ENCODE measurements around the gene RAD51B.
"Not testable (repeated sequence)": the region's sequence is repeated elsewhere in the genome, so short reads cannot be mapped to it uniquely, and the experiment has no call there.

The RAD51B gene

DNA sequence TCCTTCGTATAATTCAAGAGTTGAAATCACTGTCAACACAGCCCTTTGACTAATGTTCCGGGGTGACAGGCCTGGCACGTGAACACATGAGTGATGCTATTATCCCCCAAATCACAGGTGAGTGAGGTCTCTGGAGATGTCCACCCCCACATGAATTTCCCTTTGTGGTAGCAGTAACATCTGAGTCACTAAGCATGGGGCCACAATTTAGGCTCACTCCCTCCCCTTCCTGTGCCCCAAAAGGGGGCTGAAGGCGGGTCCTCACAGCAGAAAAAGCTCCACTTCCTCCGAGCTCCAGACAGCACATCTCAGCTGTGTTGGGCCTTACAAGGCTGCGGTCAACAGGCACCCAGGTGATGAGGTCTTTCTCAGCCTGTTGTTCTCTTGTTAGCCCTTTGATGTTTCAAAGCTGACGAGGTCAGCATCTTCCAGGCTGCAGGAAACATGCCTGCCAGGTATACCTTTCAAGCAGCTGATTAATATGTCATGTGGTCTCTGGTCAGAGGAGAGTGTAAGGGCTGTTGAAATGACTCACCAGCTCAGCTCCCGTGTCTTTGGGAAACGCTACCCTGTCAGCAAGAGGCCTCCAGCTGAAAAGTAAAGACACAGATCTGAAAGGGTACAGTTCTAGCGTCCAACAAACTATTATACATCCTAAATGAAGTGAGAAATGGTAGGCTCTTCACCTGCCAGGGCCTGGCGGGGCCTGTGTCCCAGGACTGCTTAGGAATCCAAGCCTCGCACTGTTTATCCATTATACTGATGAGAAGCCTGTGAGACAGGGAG, 866.0 kb downstream of the RAD51B start:
- peak; percentile 74 for DNase-seq

DNA sequence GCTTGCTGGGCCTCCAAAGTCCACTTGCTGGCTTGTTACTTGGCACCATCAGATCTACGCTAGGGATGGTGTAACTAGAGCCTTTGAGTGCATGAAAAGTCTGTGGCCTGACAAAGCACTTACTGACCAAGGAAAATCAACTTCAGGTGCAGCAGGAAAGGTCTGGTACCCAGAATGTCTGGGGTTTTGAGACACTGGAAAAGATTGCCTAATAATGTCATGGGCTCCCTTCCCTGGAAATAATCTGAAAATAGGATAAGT, 866.6 kb downstream of the RAD51B start:
- no peak for DNase-seq

DNA sequence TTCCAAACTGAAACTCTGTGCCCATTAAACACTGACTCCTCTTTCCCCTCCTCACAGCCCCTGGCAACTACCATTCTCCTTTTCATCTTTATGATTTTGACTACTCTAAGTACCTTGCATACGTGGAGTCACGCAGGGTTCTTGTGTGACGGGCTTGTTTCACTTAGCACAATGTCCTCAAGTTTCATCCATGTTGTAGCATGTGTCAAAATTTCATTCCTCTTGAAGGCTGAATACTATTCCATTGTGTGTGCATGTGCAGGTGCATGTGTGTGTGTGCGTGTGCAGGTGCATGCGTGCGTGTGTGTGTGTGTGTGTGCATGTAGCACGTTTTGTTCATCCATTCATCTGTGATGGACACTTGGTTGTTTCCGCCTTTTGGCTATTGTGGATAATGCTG, 867.1 kb downstream of the RAD51B start:
- no peak for DNase-seq

DNA sequence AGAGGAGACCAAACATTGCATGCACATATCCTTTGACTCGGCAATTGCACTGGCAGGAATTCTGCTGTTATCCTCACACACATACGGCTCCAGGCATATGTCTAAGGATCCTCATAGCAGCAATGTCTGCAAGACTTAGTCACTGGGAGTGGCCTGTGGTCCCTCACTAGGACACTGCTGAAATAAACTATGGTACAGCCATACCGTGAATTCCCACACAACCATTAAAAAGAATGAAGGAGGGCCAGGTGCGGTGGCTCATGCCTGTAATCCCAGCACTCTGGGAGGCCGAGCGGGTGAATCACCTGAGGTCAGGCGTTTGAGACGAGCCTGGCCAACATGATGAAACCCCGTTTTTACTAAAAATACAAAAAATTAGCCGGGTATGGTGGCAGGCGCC, 868.2 kb downstream of the RAD51B start:
- no peak for DNase-seq

DNA sequence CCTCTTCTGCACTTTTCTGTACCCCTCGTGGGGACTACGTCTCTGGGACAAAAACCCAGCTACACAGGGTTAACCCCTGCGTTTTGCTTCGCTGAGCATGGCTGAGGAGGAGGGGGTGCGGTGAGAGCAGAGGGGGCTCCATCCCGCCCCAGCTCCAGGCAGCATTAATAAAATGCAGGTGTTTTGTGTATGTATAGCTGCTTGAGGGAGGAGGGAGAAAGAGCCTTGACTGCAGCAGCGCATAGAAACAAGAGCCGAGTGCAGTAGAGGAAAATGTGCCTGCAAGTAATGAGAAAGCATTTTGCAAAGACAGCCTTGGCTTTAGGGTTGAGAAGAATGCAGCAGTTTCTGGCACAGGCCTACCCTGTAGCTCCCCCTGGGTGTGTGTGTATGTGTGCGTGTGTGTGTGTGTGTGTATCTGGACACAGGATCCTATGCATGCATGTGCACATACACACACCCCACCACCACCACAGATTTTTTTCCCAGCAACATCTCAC, 869.3 kb downstream of the RAD51B start:
- peak; percentile 84 for DNase-seq

DNA sequence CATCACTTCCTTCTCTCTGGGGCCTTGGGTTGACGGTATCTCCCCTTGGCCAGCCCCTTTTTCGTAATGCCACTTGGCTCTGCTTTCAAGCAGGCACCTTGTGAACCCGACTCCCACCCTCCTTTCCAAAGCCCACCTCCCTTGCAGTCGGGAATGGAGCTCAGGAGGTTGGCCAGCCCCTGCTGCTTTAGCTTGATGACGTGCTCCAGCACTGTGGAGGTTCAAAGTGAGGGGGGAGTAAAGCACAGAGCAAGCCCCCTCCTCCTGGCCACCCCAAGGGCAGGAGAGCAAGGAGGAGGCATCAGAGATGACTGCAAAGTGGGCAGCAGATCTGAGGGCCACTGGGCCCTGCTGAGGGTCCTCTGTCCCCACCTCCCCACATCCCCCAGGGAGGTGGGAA, 869.9 kb downstream of the RAD51B start:
- DNase-seq: no peak

DNA sequence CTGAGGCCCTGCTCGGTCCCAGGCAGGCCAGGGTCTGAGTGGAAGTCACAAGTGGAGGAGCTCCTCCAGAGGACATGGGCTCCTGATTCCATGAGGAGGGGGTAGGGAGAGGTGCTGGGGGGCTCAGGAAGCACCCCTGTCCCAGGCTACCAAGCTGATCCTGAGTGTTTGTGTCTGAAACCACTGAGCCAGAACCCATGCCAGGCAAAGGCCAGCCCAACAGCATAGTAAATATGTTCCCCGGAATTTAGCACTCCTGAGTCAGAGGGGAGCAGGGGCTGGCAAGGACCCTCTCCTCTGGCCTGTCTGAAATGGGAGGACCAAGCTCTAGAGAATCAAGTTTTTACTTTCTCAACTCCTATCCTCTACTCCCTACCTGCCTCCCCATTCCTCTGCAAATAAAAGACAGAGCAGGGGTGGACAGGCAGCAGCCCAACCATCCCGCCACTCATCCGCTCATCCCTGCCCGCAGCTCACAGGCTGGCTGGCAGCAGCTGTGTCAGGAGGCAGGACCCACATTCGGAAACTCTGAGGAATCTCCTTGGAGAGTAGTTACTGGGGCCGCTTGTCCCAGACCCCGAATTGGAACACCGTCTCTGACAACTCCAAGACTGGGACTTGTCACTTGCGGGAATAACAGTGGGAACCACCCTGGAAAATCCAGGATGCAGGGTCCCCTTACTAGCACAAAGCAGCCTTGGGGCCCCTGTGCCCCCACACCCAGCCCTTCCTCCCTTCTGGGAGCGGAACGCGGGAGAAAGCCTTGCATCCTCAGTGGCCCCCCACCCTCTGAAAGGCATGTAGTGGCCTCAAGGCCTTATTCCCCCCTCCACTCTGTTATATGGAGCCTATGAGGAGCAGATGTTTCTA, 870.7 kb downstream of the RAD51B start:
- no peak for DNase-seq

DNA sequence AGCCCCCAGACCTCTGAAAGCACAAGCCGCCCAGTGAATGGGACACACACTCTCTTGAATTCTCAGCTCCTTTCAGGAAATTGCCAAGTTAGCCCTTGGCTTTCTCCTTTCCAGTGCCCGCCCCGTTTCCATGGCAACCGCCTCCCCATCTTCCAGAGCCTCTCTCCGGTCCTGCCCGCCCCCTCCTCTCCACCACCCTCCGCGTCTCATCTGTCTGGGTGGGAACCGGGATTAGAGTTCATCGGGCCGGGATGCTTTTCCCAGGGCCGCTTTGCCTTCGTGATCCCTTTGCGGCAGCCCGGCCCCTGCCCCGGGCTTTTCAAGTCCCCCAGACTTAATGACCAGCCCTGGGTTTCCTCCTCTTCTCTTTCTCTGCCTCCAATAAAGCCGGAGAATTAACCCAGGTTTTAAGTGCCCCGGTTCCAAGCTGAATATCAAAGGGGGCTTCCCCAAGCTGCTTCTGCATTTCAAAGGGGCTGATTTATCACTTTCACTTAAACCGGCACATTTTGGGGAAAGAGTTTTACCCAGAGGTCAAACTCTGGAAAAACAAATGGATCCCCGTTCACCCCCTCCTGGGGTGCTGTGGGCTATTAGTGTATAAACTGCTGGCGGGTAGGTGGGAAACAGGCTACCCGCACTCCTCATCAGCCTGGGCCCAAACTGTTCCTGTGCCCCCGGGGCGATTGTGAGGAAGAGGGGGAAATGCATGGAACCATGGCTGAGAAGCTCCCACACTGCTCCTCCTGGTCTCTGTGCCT, 871.6 kb downstream of the RAD51B start:
- DNase-seq: peak; percentile 43

DNA sequence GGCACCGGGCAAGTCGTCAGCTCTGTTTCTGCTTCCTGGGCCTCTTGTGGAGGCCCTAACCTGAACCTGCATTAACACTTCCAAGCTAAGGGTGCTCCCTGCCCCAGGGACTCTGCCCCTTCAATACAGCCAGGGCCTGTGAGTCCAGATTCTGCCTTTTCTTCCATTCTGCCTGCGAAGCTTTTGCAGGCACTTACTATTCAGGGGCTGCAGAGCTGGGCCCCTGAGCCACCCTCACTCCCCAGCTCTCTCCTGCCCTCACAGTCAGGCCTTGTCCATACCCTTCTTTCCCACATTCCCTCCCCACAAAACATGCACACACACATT, 872.2 kb downstream of the RAD51B start:
- DNase-seq: no peak

DNA sequence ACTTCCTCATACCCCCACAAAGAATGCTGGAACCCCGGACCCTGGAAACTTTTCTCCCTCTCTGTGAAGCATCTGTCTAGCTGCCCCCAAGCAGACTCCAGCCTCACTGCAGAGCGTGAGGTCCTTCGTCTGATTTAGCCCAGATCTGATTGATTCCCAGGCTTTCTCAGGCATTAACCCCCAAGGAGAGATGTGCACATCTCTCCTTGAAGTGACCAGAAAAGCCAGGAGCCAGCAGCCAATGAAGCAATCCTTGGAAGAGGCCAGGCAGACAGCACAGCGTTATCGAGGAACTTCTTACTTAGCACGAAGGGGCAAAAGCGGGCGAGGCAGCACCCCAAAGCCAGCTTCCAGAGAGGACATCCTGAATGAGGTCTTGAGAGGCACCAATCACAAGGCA, 872.6 kb downstream of the RAD51B start:
- no peak for DNase-seq

DNA sequence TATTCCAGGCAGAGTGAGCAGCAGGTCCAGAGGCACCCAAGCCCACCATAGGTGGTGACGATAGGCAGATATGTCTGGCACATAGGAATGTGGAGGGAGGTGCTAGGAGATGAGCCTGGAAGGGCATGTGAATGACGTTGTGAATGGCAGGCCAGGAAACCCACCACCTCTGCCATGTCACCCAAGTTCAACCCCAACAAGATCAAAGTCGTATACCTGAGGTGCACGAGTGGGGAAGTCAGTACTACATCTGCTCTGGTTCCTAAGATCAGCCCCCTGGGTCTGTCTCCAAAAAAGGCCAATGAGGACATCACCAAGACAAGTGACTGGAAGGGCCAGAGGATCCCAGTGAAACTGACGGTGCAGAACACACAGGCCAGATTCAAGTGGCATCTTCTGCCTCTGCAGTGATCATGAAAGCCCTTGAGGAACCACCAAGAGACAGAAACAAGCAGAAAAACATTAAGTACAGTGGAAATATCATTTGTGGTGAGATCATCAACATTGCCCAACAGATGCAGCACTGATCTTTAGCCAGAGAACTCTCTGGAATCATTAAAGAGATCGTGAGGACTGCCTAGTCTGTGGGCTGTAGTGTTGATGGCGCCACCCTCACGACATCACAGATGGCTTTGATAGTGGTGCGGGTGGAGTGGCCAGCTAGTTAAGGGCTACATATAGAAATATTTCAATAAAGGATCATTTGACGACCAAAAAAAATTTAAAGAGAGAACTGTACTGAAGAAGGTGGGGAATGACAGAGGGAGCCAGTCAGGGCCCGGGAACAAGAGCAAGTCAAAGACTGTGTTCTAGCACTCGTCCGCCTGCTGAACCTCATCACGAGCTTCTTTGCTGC, 873.6 kb downstream of the RAD51B start:
- no peak for DNase-seq

DNA sequence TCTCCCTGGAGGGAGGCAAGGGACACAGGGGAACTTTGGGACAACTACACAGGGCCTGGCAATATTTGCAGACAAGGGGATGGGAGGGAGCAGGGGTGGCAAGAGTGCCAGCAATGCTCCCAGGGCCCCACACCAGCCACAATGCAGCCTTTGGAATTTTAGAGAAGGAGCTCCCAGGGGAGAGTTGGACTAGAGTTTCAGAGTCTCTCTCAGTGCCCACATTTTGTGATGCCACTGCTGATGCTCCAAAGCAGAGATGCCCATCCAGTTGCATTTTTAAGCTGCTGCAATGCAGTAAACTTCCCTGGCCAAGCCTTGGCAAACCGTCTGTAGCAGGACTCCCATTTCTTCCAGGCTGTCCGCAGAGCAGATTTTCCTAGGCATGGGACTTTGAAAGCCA, 874.3 kb downstream of the RAD51B start:
- no peak for DNase-seq

DNA sequence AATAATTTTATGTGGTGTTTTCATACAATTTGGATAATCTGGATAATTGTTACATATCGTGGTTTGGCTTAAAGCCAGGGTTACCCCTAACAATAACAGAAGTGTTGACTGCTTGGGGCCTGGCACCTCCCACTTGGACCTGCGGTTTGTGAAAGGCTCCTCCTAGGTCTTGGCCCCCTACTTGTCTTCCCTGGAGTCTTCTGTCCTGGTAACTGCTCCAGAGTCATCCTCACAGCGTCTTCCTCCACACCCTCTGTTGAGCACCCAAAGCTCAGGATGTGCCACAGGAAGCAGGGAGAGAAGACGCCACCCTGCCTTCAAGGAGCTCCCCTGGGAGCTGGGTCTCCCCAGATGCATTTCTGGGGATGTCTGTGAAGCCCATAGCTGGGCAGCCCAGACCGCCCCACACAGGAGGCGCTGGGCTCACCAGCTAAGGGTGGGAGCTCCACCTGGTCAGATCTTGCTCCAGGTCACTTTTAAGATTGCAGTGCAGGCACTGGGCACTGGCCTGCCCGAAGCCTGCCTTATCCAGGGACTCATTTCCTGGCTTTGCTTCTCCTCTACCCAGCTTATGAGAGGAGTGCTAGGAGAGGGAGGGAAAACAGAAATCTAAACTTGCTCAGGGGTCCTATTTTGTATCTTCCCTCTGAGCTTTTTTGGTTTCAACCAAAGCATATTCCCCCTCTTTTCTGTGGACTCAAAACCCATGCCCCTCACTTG, 875.1 kb downstream of the RAD51B start:
- DNase-seq: no peak

DNA sequence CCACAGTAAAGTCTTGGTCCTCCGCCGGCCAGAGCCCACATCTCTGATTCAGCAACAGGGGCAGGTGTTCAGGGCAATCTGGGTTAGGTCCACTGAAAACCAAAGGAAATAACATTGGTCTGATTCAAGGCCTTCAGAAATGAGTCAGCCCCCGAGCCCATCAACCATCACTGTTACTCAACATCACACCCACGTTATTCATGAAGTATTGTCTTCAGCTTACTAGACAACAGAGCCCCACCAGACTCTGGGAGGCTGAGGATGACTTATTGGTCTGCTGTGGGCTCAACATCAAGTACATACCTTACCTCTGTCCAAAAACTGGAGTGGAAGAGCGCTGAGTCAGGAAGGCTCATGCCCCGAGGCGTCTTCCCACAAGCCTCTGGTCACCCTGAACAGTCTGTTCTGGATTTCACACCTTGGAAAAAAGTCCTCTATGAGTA, 875.8 kb downstream of the RAD51B start:
- no peak for DNase-seq

DNA sequence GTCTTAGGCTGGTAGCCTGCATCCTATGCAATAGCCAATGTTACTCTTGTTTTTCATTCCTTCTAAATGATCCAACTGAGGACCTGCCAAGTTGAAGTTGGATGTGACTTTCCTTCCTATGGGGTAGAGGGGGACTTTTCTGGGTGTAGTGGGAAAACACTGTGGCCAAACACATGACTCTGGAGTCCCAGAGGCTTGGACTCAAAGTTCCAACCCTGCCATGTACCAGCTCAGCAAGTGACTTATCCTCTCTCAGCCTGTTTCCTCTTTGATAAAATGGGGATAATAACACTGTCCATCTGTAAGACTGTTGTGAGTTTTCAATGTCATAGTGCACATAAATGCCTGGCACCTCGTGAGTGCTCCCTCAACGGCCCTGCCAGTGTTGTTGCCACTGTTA, 876.3 kb downstream of the RAD51B start:
- DNase-seq: peak; percentile 7

DNA sequence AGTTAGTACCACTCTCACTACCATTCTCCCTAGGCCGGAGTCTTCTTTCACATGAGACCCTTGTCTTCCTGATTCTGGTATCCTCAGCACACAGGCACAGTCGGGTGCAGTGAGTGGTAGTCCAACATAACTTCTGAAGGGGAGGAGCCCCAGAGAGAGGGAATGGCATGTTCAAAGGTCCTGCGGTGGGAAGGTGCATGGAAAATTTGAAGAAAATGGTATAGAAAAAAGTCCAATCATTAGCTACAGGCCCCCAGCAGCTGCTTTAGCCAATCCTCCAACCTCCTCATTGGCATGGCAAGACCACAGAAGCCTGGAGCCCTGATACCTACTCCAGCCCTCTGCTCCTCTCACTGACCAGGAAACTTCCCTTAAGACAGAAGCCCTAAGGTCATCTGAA, 876.7 kb downstream of the RAD51B start:
- peak; percentile 1 for DNase-seq

DNA sequence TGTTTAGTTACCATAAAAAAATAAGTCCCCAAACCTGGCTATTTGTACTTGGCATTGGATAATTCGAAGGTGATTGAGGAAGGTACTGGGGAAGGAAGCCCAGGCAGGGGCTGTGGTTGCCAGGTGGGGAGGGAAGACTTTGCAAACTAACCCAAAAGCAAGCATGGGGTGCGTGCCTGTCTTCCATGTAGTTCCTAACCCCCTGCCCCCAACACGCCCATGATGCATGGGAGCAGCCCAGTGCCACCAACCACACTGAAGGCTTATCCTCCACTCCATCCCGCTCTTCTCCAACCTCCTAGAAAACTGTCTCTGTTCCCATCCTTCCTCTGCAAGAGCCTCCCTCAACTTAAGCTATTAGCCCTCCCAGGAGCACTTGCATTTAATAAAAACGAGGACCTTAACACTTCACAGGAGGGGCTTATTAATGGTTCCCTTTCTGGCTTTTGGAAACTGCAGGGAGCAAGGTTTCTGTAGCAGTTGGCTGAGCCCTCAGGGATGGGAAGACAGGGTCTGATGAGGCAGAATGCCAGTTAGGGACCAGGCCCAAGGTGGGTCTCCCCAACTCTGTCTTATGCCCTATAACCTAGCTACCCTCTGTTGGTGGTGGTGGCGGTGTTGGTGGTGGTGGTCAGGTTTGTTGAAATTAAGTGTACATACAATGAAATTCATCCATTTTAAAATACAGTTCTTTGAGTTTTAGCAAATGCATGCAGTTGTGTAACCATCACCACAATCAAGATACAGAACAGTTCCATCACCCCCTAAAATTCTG, 877.3 kb downstream of the RAD51B start:
- DNase-seq: no peak

DNA sequence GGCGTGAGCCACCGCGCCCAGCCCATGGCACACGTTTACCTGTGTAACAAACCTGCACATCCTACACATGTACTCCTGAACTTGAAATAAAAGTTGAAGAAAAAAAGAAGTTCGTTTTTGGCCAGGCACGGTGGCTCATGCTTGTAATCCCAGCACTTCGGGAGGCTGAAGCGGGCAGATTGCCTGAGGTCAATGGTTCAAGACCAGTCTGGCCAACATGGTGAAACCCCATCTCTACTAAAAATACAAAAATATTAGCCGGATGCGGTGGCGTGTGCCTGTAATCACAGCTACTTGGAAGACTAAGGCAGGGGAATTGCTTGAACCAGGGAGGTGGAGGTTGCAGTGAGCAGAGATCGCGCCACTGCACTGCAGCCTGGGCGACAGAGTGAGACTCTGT, 879.2 kb downstream of the RAD51B start:
- not testable (repeated sequence) for DNase-seq

DNA sequence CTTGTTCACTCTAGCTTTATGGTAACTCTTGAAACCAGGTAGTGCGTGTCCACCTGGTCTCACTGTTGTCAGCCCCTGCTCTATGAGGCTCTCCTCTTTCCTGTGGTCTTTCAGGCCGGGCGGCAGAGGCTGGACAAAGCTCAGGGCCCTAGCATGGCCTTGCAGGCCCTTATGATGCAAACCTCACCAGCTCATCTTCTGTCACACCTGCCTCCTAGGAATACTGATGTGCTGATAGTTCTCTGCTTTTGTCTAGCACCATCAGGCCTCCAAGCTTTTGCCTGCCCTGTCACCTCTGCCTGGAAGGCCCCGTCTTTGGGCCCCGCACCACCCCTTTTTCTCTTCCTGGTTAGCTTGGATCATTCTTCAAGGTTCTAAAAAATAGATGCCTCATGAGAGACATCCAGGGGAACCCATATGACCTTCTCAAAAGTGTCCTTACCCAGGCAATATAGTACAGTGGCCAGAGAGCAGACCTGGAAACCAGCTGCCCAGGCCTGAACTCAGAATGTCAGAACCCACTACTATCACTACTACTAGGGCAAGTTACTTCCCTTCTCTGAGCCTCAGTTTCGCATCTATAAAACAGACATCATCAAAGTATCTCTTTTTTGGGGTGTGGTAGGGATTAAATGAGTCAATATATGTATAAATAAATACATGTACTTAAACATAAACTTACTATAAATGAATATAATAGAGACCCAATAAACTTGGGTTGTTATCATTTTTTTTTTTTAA, 881.6 kb downstream of the RAD51B start:
- DNase-seq: no peak

DNA sequence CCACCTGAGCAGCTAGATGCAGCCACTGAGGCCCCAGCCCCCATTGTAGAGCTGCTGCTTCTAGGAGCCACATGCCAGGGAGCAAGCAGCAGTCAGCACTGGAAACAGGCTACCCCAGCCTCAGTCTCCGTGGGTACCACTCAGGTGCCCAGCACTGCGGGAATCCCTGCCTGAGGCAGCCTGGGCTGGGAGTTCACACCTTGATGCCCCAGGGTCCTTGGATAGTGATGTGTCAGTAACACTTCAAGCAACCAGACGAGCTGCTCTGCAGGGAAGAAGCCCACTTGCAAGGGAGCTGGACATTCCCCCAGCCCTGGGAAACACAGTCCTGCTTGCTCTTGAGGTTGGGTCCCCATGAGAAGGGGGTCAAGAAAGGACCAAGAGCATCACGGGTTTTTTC, 882.6 kb downstream of the RAD51B start:
- DNase-seq: no peak

All from femur (tissue), 1 donor.